Activated CD4-positive, alpha-beta T cell treated with anti-CD3 and anti-CD28 coated beads, Interleukin-2, amount 10 ng/mL, durations not matched to agents 7 days and 5 days (primary cell): Measurements from ENCODE around the gene APOBEC4. TPM values are rescaled to one million over a fixed set of nuclear protein-coding genes. Genes with fewer than 3 reads are reported as not detected.
A peak's percentile ranks its signal among the peaks of the same experiment; 100 is the strongest.
"Not testable (repeated sequence)": the region's sequence is repeated elsewhere in the genome, so short reads cannot be mapped to it uniquely, and the experiment has no call there.

Experiments
- CTCF ChIA-PET: fragments of 350-600 bp; sonication (Branson Sonifier 250); formaldehyde crosslinking; loops from one replicate; lab custom pipeline; 2021; ENCODE audit warnings: antibody characterized with exemption; lab: Charles Lee
- POLR2A ChIA-PET: fragments of 350-600 bp; sonication (Branson Sonifier 250); formaldehyde crosslinking; loops from one replicate; lab custom pipeline; 2021; ENCODE audit warnings: antibody characterized with exemption; lab: Charles Lee
- DNase-seq: peaks from one replicate; pipeline ENCODE4 v3.0.0-alpha.2; 2020
- H3K27ac Mint-ChIP-seq: one replicate; pipeline ENCODE4 v1.8.0; 2021; ENCODE audit warnings: mild to moderate bottlenecking, moderate library complexity, mixed read lengths
- H3K27me3 Mint-ChIP-seq: one replicate; pipeline ENCODE4 v1.8.0; 2021; ENCODE audit warnings: mixed read lengths
- H3K36me3 Mint-ChIP-seq: one replicate; pipeline ENCODE4 v1.8.0; 2021; ENCODE audit warnings: low read depth, mixed read lengths
- H3K4me1 Mint-ChIP-seq: one replicate; pipeline ENCODE4 v1.8.0; 2021; ENCODE audit warnings: mixed read lengths
- H3K4me3 Mint-ChIP-seq: one replicate; pipeline ENCODE4 v1.8.0; 2021; ENCODE audit warnings: mild to moderate bottlenecking, moderate library complexity, mixed read lengths
- H3K9me3 Mint-ChIP-seq: one replicate; pipeline ENCODE4 v1.8.0; 2021; ENCODE audit warnings: mixed read lengths
- total RNA-seq, 2 experiments: library from RNA; stranded (reverse); gene quantifications; one replicate each; pipeline ENCODE4 v1.2.3, GENCODE V29; 2021

The APOBEC4 gene
- total RNA-seq, 2 experiments from 2014 or later: not detected

DNA sequence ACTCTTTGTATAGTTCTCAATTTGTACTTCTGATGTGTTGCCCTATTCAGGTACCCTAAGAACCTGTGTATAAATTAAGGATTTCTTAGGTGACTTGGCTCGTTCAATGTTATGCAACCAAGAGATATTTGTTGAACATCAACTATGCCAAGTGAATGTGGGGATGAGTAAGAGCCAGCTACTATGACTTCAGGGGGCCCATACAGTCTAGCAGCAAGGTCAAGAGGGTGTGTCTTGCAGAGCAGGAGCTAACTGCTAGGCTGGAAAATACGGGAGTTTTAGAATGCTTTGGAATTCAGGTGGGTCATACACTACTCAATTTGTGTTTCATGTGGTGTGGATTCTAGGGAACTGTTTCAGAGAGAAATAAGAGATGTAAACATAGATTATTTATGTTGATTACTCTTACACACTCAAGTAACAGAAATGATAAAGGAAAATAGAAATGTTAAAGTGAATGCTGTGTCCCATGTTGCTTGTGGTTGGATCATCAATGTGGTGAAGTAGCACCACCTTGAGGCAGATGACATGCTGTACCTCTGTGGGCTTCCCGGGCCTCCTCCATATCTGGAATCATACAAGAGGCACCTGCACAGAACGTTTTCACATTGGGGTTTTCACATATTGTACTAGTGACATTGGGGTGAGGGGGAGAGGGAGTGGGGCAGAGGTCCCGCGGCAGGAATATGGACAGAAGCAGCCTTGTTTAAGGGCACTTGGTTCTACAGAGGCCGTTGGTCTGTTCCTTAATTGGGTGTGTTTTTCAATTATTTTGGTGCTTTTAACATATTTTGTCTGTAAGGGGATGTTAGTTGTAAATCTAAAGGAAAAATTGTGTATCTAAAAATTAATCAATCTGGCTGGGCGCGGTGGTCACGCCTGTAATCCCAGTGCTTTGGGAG, 30.0 kb downstream of the APOBEC4 start:
- no peaks in the 10 kb centered on the region for H3K27me3 Mint-ChIP-seq
- DNase-seq: peak; percentile 72
- no peak overlapping the region for H3K27ac Mint-ChIP-seq
- no peak overlapping the region for H3K4me3 Mint-ChIP-seq
- POLR2A ChIA-PET: no interaction called here
- H3K4me1 Mint-ChIP-seq: peaks cover 28% of the 10 kb centered on the region
- CTCF ChIA-PET: interaction anchor here (1.6 to 1.8 kb wide), 2 partner anchors 12 to 154 kb away, joined by 4 to 5 read pairs; no protein-coding TSS in a partner anchor
- peaks cover 34% of the 10 kb centered on the region for H3K36me3 Mint-ChIP-seq
- no peaks in the 10 kb centered on the region for H3K9me3 Mint-ChIP-seq

GRCh38 chr1:183622013-183622412, 31.1 kb downstream of the APOBEC4 start:
- POLR2A ChIA-PET: no interaction called here
- H3K4me1 Mint-ChIP-seq: peaks cover 23% of the 10 kb centered on the region
- CTCF ChIA-PET: no interaction called here

DNA sequence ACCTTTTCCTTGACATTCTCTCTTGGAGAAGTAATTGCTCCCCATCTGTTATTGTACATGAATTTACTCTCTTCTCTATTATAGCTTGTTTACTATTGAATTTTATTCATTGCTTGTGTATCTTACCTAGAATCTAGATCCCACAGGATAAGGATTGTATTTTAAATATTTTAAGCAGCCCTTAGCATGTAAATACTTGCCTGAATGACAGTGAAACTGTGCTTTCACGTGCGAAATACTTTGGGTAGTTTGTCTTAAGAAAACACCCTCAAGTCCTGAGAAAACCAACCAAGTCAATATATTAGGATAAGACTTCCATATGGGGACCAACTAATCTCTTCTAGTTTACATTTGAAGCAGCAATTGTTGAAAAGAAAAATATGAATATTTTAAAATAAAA, 32.8 kb downstream of the APOBEC4 start:
- Mint-ChIP-seq H3K27ac (no peak overlapping the region), H3K27me3 (no peaks in the 10 kb centered on the region), H3K9me3 (no peaks in the 10 kb centered on the region), H3K4me3 (no peak overlapping the region), H3K36me3 (peaks cover 19% of the 10 kb centered on the region), H3K4me1 (peaks cover 20% of the 10 kb centered on the region)
- ChIA-PET CTCF (no interaction called here), POLR2A (no interaction called here)
- DNase-seq: no peak

More at GRCh38 chr1:183622013-183622412, 31.1 kb downstream of the APOBEC4 start:
- DNase-seq: no peak
- Mint-ChIP-seq H3K36me3 (peaks cover 29% of the 10 kb centered on the region), H3K27me3 (no peaks in the 10 kb centered on the region), H3K4me3 (no peak overlapping the region), H3K9me3 (no peaks in the 10 kb centered on the region), H3K27ac (no peak overlapping the region)

DNA sequence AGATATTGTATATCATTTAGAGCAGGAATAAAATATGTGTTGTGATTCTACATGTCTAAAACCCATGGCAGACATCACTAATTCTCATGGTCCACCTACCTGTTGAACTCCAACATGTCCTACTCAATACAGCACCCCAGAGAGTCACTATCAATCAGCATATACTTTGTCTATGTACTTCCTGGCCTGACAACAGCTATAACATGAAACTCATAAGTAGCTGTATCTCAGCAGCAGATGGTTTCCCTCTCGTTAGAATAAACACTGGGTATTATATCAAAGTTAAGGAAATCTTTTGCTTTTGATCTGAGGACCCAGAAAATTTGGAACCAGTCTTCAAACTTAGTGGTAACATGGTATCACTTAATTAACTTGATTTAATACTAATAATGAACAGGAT, 33.3 kb downstream of the APOBEC4 start:
- H3K4me3 Mint-ChIP-seq: no peak overlapping the region

GRCh38 chr1:183618202-183618601, 34.9 kb downstream of the APOBEC4 start:
- H3K4me3 Mint-ChIP-seq, POLR2A ChIA-PET, CTCF ChIA-PET, H3K36me3 Mint-ChIP-seq, H3K9me3 Mint-ChIP-seq, DNase-seq, H3K27me3 Mint-ChIP-seq, H3K27ac Mint-ChIP-seq: not testable (repeated sequence)
- H3K4me1 Mint-ChIP-seq: peaks cover 11% of the 10 kb centered on the region

More for the DNA sequence above, 33.3 kb downstream of the APOBEC4 start:
- peaks cover 14% of the 10 kb centered on the region for H3K36me3 Mint-ChIP-seq
- H3K27me3 Mint-ChIP-seq: no peaks in the 10 kb centered on the region
- DNase-seq: no peak
- ChIA-PET POLR2A (no interaction called here), CTCF (no interaction called here)
- H3K4me1 Mint-ChIP-seq: peaks cover 17% of the 10 kb centered on the region
- H3K9me3 Mint-ChIP-seq: no peaks in the 10 kb centered on the region
- H3K27ac Mint-ChIP-seq: no peak overlapping the region

DNA sequence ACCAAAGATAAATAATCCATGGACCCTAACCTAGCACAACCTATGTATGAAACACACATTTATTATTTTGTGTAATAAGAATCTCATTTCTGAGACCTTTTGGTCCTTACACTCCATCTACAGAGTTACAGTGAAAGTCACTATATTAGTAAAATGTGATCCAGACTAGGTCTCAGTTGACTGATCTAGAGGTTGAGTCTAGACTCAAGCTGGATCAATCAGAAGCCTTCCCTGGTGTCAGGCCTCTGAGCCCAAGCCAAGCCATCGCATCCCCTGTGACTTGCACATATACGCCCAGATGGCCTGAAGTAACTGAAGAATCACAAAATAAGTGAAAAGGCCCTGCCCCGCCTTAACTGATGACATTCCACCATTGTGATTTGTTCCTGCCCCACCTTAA, 40.1 kb downstream of the APOBEC4 start:
- H3K9me3 Mint-ChIP-seq, H3K27me3 Mint-ChIP-seq, CTCF ChIA-PET, H3K4me1 Mint-ChIP-seq, POLR2A ChIA-PET, H3K36me3 Mint-ChIP-seq, H3K4me3 Mint-ChIP-seq, DNase-seq, H3K27ac Mint-ChIP-seq: not testable (repeated sequence)

DNA sequence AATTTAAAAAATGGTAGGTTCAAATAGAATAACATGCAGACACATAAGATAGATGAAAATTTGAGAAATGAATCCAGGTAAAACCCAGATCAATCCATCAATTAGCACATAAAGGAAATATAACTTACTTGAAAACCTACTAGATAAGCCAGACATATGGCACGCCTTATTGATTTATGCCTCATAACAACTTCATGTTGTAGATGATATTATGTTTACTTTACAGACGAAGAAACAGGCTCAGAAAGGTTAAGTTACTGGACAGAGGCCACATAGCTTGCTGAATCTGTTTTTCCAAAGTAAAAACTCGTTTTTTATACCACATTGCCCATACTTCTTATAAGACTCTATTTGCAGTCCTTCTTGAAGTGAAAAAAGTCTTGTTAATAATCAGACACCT, 40.7 kb downstream of the APOBEC4 start:
- DNase-seq: no peak
- H3K36me3 Mint-ChIP-seq: no peaks in the 10 kb centered on the region
- no peaks in the 10 kb centered on the region for H3K4me1 Mint-ChIP-seq
- H3K9me3 Mint-ChIP-seq: no peaks in the 10 kb centered on the region
- H3K4me3 Mint-ChIP-seq: no peak overlapping the region
- CTCF ChIA-PET: no interaction called here
- peaks cover 7% of the 10 kb centered on the region for H3K27me3 Mint-ChIP-seq
- no peak overlapping the region for H3K27ac Mint-ChIP-seq
- POLR2A ChIA-PET: no interaction called here

- Mint-ChIP-seq H3K36me3 (no peaks in the 10 kb centered on the region), H3K4me3 (no peak overlapping the region), H3K4me1 (no peaks in the 10 kb centered on the region), H3K9me3 (no peaks in the 10 kb centered on the region), H3K27ac (no peak overlapping the region), H3K27me3 (peaks cover 7% of the 10 kb centered on the region)
- POLR2A ChIA-PET: no interaction called here
- DNase-seq: no peak
- CTCF ChIA-PET: interaction anchor here (0.6 to 1.5 kb wide), 3 partner anchors 8 to 13 kb away, joined by 3 to 5 read pairs (median 4); no protein-coding TSS in a partner anchor
Observed at GRCh38 chr1:183611021-183611420, 42.1 kb downstream of the APOBEC4 start.

GRCh38 chr1:183609759-183610452, 43.2 kb downstream of the APOBEC4 start:
- ChIA-PET CTCF (interaction anchor here (0.6 to 1.5 kb wide), 2 partner anchors 14 to 1734 kb away, joined by 3 to 5 read pairs; no protein-coding TSS in a partner anchor), POLR2A (interaction anchor here (0.6 kb wide), 1 partner anchor 48 kb away, joined by 3 read pairs; no protein-coding TSS in a partner anchor)
- no peak for DNase-seq
- H3K4me3 Mint-ChIP-seq: no peak overlapping the region
- peaks cover 7% of the 10 kb centered on the region for H3K27me3 Mint-ChIP-seq
- H3K27ac Mint-ChIP-seq: no peak overlapping the region
- H3K4me1 Mint-ChIP-seq: no peaks in the 10 kb centered on the region
- H3K36me3 Mint-ChIP-seq: no peaks in the 10 kb centered on the region
- no peaks in the 10 kb centered on the region for H3K9me3 Mint-ChIP-seq

DNA sequence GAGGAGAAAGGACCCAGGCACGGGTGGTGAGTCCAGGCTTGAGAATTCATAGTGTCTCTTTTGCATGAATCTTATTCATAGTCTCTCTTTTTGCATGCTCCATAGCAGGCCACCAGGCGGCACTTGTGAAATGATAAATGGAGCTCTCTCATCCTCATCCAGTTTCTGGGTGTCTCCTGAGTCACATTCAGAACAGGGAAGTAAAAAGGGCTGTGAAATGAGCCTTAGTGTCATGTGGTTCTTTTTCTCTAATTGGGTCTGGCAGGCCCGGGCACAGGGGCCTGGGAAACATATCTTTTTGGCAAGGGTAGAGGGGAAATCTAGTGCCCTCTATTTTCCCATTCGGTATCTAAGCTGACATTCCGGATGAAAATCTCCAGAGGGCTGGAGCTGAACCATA, 43.8 kb downstream of the APOBEC4 start:
- Mint-ChIP-seq H3K27ac (no peak overlapping the region), H3K27me3 (peaks cover 7% of the 10 kb centered on the region), H3K4me1 (peaks cover 4% of the 10 kb centered on the region), H3K36me3 (no peaks in the 10 kb centered on the region), H3K9me3 (no peaks in the 10 kb centered on the region), H3K4me3 (no peak overlapping the region)
- POLR2A ChIA-PET: interaction anchor here (0.6 kb wide), 1 partner anchor 48 kb away, joined by 3 read pairs; no protein-coding TSS in a partner anchor
- CTCF ChIA-PET: interaction anchor here (0.6 kb wide), 1 partner anchor 1735 kb away, joined by 3 read pairs; no protein-coding TSS in a partner anchor
- no peak for DNase-seq

DNA sequence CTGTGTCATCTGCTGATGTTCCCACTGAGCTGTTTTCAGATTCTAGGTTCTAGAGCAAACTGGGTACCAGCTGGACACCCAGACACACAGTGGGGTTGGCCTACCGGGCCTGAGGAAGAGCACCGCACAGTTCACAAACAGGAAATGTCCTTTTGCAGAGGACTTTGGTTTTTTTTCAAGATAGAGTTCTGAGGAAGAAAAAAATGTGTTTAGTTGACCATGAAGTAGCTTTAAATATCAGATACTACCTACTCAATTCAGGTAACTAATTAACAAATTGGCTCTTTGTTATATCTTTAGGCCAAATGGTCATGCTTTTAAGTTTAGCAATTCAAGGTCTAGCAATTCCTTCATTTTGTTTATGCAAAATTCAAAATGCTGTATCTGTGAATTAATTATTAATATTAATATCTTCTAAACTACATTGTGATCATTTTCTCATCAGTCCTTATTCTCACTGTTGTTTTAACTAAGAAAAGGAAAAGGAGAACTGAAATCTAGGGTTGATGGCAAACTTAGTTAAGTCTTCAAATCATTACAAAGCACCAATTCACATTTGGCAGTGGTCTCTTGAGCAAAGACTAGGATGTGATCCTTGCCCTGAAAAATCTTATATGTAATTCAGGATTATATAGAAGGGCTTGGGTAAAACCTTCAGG, 45.7 kb downstream of the APOBEC4 start:
- ChIA-PET POLR2A (no interaction called here), CTCF (no interaction called here)
- no peak for DNase-seq
- Mint-ChIP-seq H3K36me3 (no peaks in the 10 kb centered on the region), H3K27ac (no peak overlapping the region), H3K4me1 (peaks cover 11% of the 10 kb centered on the region), H3K9me3 (no peaks in the 10 kb centered on the region), H3K27me3 (peaks cover 7% of the 10 kb centered on the region), H3K4me3 (no peak overlapping the region)

GRCh38 chr1:183605904-183606303, 47.2 kb downstream of the APOBEC4 start:
- peaks cover 11% of the 10 kb centered on the region for H3K4me1 Mint-ChIP-seq
- ChIA-PET POLR2A (no interaction called here), CTCF (interaction anchor here (0.7 kb wide), 1 partner anchor 25 kb away, joined by 5 read pairs; no protein-coding TSS in a partner anchor)
- no peak for DNase-seq
- H3K27me3 Mint-ChIP-seq: peaks cover 7% of the 10 kb centered on the region
- H3K9me3 Mint-ChIP-seq: no peaks in the 10 kb centered on the region
- no peak overlapping the region for H3K4me3 Mint-ChIP-seq
- no peak overlapping the region for H3K27ac Mint-ChIP-seq
- H3K36me3 Mint-ChIP-seq: no peaks in the 10 kb centered on the region
